Measurements from ENCODE around the gene LGI1.
"Not testable (repeated sequence)": the region's sequence is repeated elsewhere in the genome, so short reads cannot be mapped to it uniquely, and the experiment has no call there.

Gene LGI1

DNA sequence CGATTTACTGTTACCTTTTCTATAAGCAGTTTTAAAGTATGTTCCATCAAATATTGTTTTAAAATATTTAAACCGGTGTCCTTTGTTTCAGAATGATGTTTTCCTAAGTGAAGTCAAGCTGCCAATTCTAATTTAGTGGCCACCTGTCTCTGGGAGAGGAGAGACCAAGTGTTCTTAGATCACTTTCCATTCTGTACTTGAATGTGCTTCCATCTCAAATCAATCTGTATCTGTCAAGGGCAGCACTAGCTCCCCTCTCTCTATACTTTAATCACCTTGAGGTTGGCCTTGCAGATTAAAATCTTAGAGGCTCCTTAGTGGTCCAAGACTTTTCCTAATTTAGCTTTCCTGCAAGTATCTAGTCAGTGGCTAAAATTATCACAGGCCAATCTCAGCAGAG is 49.6 kb downstream of the LGI1 start:
- no peak for DNase-seq (ENCODE audit: low read depth)

DNA sequence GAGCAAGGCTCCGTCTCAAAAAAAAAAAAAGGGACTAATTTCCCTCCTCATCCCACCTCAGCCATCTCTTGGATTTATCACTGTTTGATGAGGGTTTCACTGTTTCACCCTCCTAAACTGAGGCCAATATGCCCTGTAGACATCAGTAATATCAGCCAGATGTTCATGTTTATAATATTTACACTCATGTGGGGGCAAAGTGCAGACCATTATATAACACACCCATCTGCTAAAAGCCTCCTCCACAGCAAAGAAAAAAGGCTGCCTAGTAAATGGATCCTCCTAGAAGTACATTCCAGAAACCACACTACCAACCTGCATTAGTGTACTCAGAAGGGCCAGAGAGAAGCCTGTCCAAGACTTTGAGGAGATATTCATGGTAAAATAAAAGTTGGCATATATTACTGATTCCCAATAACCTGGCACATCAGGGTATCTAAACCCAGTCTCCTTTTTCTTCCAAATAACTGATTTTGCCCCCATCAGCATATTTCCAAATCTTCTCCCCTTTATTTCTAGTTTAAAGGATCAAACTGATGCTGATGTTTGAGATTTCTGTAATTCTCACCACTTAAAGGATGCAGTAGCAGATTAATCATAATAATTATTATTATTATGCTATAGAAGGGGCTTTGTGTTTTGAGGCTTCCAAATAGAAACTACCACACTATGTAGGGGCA is 55.1 kb downstream of the LGI1 start:
- no peak for DNase-seq (ENCODE audit: low read depth)

DNA sequence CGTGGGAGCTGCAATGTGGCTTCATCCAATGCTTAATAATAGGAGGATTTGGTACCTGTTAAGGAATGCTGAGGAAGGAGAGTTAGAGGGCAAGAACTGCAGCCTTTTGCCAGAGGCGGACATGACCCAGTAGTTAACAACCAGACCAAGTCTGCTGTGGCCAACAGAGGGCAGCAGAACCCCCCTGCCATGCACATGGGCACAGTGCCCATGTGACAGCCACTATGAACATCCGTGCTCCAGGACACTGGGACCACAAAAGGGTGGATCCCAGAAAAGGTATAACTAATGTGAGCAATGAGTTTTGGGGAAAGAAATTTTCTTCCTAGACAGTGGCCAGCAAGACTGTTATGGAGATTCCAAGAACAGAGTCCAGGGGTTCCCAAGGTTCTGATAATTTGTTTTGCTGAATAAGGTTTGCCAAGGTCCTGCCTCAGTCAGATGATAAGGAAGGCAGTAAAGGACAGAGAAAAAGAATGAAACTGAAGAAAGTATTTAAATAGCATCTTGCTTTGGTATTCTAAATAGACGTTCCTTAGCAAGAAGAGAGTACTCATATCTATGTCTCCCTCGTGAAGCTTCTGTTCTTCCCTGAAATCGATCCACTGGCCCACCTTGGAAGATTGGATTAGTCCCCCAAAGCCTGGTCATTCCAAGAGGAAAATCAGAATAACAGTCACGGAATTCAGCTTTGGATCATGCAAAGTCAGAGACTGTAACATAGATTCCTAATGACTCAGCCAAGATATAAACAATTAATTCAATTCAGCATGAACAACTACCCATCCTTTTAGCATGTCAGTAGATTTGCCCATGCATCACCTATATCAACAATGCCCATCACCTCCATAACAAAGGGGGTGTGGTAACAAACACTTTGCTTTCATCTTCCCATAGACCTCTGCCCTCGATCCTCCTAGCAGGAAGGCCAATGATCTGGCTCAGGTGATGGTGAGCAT is 56.0 kb downstream of the LGI1 start:
- DNase-seq (ENCODE audit: low read depth): no peak

DNA sequence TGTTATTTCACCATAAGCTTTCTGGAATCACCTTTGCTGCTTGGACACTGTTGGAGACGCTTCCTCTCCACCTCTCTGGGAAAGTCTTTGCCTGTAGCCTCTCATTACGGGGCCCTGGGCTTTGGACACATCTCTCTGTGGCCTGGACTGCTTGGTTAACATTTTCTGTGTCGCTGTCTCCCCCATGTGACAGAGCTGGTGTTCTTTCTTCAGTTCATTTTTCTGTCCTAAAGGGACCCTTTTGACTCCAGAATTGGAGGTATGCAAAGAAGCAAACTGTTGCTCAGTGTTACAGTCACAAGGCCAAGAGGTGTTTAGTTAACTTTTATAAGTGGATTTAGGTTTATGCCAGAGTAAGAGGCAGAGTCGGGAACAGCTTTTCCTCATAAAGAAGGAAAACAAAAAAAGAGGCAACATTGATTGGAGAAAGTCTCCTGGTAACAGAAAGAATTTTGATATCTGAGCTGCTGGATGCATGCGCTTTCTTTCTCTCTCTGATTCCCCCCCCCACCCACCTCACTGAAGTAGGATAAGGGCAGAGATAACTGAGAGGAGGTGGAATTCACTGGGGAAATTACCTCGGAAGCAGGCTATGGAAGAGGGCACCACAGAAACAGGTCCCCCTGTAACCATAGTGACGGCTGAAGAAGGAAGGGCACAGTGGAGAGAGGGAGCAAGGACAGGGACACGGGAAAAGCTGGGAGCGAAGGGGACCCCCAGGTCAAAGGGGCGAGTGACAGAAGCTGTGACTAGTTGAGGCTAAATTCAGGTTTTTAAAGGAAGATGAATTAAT is 57.8 kb downstream of the LGI1 start:
- no peak for DNase-seq (ENCODE audit: low read depth)

DNA sequence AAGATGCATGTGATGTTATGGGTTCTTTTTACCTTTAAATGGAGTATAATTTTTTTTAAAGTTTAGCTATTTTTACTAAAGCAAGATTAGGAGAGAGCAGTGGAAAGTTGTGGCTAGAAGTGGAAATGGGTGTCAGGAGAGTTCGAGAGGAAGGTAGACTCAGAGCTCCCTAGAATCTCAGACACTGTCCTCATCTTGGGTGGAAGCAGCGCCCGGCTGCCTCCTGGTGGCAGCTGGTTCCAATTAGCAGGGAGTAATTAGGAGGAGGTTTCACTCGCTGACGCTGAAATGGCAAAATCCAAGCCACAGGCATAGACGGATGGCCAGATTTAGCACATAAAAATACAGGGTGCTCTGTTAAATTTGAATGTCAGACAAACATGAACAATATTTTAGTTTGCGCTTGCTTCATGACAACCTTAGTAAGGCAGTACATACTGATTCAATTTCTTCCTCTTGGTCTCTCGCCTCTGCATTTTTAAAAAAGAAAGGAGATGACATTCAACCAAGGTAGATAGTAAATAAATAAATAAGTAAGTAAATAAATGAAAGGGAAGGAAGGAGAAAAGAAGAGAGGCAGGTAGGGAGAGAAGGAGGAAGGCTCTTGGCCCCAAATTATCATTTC is 58.5 kb downstream of the LGI1 start:
- no peak for DNase-seq (ENCODE audit: low read depth)

DNA sequence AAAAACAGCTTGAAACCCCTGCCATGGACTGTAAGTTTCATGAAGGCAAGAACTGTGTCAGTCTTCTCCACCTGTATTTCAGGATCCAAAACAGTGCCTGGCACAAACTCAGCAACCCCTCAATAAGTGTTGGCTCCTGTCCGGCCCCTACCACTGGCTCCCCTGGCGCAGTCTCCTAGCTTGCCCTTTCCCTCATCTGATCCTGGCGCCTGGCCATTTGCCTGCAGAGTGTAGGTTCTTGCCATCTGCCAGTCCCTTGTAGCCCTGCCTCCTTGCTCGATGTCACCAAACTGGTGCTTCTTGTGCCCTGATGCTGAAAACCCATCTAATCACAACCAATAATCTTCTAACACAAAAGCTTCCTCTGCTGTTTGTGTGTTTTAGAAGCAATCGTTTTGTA is 60.4 kb downstream of the LGI1 start:
- DNase-seq (ENCODE audit: low read depth): no peak

DNA sequence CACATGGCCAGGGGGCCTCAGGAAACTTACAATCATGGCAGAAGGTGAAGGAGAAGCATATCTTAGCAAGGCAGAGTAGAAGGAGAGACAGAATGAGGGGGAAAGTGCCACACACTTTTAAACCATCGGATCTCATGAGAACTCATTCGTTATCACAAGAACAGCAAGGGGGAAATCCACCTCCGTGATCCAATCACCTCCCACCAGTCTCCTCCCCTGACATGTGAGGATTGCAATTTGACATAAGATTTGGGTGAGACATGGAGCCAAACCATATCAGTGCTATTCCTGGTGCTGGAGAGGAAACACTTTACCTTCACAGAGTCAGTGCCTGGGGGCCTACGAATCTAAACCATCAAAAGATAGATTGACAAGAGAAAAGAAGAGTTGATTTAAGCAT is 61.8 kb downstream of the LGI1 start:
- no peak for DNase-seq (ENCODE audit: low read depth)

DNA sequence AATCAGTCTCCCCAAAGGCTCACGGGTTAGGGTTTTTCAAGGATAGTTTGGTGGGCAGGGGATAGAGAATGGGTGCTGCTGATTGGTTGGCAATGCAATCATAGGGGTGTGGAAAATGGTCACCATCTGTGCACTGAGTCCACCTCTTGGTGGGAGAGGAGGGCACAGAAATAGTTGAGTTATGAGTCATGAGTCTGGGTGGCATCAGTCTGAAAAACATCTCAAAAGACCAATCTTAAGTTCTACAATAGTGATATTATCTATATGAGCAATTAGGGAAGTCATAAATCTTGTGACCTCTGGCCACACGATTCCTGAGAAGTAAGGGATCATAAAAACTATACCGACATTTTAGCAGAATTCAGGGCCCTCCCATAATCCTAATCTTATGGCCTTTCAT is 62.7 kb downstream of the LGI1 start:
- no peak for DNase-seq (ENCODE audit: low read depth)

DNA sequence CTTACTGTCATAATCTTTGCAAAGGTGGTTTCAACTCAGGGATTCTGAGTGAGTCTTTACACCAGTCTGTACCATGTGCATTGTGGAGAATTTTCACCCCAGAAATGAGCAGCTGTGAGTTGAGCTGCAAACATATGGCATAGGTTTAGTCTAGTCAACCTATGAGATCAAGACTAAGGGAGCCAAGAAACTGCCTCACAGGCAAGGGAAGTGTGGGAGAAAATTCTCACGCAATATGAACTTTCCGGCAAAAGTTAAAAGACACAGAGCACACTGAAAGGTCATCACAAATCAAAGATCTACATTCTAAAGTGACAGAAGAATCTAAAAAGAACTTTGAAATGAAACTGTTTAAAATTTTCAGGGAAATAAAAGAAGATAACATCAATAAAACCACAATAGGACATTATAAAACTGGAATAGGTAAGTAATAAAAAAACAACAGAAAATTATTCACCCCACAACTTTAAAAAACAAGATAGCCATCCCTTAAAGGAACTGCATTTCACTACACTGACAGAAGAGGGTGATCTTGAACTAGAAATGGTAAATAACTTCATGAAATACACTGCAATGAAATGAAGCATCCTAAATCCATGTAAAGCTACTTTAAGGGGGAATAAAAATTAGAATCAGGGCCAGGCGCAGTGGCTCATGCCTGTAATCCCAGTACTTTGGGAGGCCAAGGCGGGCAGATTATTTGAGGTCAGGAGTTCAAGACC is 63.5 kb downstream of the LGI1 start:
- no peak for DNase-seq (ENCODE audit: low read depth)

DNA sequence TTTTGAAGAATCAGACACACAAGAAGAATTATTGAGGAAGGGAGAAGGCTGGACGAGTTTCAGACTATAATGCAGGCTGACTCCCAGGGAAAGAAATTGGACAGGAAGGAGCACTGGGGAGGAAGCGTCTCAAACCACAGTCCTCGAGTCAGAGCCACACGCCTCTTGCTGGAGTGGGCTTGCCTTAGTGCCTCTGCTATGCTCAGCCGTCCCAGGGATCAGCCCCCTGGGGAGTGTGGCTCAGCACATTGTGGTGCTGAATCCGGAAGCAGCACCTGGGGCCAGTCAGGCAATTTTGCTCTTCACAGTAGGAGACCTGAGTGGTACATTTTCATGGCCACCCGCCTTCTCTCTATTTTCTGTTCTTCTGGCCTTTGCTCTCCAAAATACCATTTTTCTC is 68.6 kb downstream of the LGI1 start:
- no peak for DNase-seq (ENCODE audit: low read depth)

DNA sequence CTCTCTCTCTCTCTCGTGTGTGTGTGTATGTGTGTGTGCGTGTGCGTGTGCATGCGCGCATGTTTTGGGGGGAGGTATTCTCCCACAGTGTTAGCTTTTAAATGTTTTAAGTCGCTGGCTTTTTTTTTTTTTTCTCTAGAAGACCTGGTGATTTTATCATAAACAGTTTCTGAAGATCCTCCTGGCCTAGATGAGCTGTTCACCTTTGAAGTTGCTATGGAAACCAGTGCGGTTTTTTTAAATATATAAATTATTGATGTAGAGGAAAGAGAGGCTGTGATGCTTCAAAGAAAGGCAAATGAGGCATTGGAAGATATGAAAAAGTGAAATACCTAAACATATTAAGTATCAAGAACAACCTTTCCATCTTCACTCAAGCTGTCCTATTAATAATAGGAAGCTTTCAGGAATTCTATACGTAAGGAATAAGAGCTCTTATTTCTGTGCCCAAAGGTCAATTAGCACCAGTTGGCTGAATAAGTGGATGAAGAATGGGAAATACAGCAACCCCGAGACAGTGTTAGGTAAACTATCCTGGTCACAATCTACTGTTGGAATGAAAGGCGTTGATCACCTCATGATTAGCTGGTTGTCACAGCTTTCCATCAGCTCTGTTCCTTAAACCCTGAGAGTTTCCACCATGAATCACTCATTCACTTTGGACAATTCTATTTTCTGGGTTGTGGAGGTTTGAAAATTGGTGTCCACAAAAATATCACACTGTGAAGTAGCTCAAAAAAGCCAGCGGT is 69.5 kb downstream of the LGI1 start:
- no peak for DNase-seq (ENCODE audit: low read depth)

DNA sequence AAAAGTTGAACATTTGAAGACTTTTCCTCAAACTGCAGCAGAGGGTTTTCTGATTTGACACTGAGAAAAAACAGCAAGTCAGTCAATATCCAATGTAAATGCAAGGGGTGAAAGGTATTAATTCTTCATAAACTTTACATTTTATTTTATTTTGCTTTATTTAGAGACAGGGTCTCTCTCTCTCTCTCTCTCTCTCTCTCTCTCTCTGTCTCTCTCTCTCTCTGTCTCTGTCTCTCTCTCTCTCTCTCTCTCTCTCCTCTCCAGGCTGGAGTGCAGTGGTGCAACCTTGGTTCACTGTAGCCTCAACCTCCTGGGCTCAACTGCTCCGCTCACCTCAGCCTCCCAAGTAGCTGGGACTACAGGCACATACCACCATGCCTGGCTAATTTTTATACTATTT is 73.3 kb downstream of the LGI1 start:
- not testable (repeated sequence) for DNase-seq (ENCODE audit: low read depth)

DNA sequence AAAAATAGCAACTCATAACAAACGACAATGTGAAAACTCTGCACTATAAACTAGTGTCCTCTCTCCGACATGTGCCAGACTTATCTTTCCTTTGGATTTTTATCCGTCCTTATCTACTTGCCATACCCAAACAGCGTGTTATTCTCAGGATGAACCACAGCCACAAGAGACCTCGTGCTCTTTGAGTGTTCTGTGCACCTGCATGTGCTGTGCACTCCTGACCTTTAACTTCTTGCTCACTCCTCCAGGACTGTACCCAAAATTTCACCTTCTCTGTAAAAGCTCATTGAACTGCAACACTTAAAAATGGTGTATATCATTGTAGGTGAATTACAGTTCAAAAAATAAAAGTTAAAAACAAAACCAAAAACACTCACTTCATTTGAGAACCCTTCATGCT is 78.0 kb downstream of the LGI1 start:
- no peak for DNase-seq (ENCODE audit: low read depth)

DNA sequence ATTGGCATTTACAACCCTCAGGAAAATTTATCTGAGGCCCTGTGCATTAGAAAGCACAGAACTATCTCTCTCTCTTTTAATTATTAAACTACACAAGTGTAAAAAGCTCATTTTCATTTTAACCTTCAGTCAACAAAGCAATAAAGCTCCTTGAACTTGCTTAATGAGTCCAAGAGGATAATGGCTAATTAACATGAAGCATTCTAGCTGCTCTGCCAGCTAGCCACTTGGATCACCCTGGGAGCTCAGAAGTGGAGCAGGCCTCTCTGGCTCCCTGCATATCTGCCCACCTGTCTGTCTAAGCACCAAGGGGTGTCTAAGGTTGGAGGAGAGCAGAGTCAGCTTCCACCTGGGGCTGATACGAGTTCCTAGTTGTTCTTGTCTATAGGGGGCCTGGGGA is 80.1 kb downstream of the LGI1 start:
- no peak for DNase-seq (ENCODE audit: low read depth)

DNA sequence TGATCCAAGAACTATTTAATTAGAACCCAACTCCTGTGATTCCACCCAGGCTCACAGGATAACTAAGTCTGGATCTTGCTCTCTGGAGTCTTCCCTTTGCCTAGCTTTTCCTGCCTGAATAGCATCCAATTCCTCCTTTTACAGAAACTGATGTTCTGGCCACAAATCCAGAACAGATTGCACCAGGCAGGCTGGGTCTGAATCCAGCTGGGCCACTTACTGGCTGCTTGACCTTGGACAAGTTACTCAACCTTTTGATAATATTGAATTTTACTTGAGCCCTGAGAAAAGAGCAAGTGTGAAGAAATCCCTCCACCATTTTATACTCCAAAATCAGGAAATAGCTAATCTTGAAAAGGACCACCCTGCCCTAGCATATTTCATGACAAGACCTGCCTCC is 80.5 kb downstream of the LGI1 start:
- DNase-seq (ENCODE audit: low read depth): no peak

DNA sequence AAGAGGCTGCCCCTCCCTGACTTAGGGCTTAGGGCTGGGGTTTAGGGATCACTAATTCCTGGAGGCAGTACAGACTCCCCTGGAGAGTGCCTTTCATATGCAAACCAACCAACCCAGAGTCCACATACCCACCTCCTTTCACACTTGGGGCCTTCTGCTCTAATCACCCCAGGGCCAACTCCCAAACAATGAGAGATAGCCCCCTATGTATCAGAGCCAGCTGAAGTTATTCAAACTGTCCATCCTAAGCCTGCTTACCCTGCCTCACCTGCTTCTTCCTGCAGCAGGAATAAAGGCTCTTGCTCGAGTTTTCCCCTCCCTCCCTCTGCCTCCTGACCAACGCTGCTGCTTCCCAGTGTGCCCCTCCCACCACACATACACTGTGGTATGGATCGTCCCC is 84.2 kb downstream of the LGI1 start:
- DNase-seq (ENCODE audit: low read depth): no peak

DNA sequence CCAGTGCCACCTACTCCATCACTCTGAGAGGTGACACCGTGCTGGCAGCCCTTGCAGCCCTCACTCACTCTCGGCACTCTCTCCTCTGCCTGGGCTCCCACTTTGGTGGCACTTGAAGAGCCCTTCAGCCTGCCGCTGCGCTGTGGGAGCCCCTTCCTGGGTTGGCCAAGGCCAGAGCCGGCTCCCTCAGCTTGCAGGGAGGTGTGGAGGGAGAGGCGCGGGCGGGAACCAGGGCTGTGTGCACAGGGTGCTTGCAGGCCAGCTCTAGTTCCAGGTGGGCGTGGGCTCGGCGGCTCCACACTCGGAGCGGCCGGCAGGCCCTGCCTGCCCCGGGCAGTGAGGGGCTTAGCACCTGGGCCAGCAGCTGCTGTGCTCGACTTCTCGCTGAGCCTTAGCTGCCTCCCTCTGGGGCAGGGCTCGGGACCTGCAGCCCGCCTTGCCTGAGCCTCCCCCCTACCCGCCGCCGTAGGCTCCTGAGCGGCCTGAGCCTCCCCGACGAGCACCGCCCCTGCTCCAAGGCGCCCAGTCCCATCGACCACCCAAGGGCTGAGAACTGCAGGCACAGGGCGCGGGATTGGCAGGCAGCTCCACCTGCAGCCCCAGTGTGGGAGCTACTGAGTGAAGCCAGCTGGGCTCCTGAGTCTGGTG is 87.4 kb downstream of the LGI1 start:
- no peak for DNase-seq (ENCODE audit: low read depth)

All from activated gamma-delta T cell treated with anti-CD3 and anti-CD28 coated beads, Interleukin-2, amount 50 U/mL, for 16 hours (primary cell).